ENCODE measurements around the gene KDM2B. TPM values are rescaled to one million over a fixed set of nuclear protein-coding genes. Genes with fewer than 3 reads are reported as not detected.

The KDM2B gene
- total RNA-seq, 1 experiment from 2014 or later = 49.3 TPM

GRCh38 chr12:121539908-121540307 lies 40.9 kb downstream of the KDM2B start:
- Histone ChIP-seq H3K36me3 (ENCODE audit: insufficient read depth, low read length, poor library complexity, severe bottlenecking) (no peaks in the 10 kb centered on the region), H3K9me3 (ENCODE audit: low read depth, low read length, poor library complexity, severe bottlenecking) (no peaks in the 10 kb centered on the region), H3K27ac (ENCODE audit: low read depth, low read length, poor library complexity, severe bottlenecking) (no peak overlapping the region), H3K4me1 (ENCODE audit: insufficient read depth, low read length, poor library complexity, severe bottlenecking) (peaks cover 13% of the 10 kb centered on the region), H3K4me3 (ENCODE audit: low read depth, low read length, poor library complexity, severe bottlenecking) (no peak overlapping the region), H3K27me3 (replicated peaks; ENCODE audit: insufficient read depth, low read depth, low read length, poor library complexity) (no peaks in the 10 kb centered on the region)
- DNase-seq (ENCODE audit: low spot score) = no peak
- BruUV-seq (replicated peaks) = no TSS peak
- POLR2A ChIA-PET (ENCODE audit: low non-redundant PET) = no interaction called here
- CTCF ChIA-PET = interaction anchor here (0.8 kb wide), 1 partner anchor 12 kb away, joined by 3 read pairs; no protein-coding TSS in a partner anchor
- intact Hi-C loops (cut with micrococcal nuclease; ENCODE audit: unreplicated experiment) = no loop called here
- TF ChIP-seq CTCF (conservative IDR thresholded peaks at IDR 0.05; ENCODE audit: low read depth, low read length) (no peak), EZH2 (IDR thresholded peaks at IDR 0.05; ENCODE audit: borderline replicate concordance, low read depth, low read length, poor library complexity, severe bottlenecking) (no peak)

- Histone ChIP-seq H3K4me1 (ENCODE audit: insufficient read depth, low read length, poor library complexity, severe bottlenecking) (peaks cover 13% of the 10 kb centered on the region), H3K27me3 (replicated peaks; ENCODE audit: insufficient read depth, low read depth, low read length, poor library complexity) (no peaks in the 10 kb centered on the region), H3K36me3 (ENCODE audit: insufficient read depth, low read length, poor library complexity, severe bottlenecking) (peaks cover 1% of the 10 kb centered on the region), H3K27ac (ENCODE audit: low read depth, low read length, poor library complexity, severe bottlenecking) (peak overlapping the region; percentile 17), H3K4me3 (ENCODE audit: low read depth, low read length, poor library complexity, severe bottlenecking) (peak overlapping the region; percentile 57), H3K9me3 (ENCODE audit: low read depth, low read length, poor library complexity, severe bottlenecking) (no peaks in the 10 kb centered on the region)
- DNase-seq (ENCODE audit: low spot score) = no peak
- intact Hi-C loops (cut with micrococcal nuclease; ENCODE audit: unreplicated experiment) = no loop called here
- BruUV-seq (replicated peaks) = no TSS peak
- ChIA-PET POLR2A (ENCODE audit: low non-redundant PET) (no interaction called here), CTCF (no interaction called here)
- no peak for TF ChIP-seq EZH2 (IDR thresholded peaks at IDR 0.05; ENCODE audit: borderline replicate concordance, low read depth, low read length, poor library complexity, severe bottlenecking)
- TF ChIP-seq CTCF (conservative IDR thresholded peaks at IDR 0.05; ENCODE audit: low read depth, low read length) = no peak
Observed at GRCh38 chr12:121538699-121539061, 42.1 kb downstream of the KDM2B start.

DNA sequence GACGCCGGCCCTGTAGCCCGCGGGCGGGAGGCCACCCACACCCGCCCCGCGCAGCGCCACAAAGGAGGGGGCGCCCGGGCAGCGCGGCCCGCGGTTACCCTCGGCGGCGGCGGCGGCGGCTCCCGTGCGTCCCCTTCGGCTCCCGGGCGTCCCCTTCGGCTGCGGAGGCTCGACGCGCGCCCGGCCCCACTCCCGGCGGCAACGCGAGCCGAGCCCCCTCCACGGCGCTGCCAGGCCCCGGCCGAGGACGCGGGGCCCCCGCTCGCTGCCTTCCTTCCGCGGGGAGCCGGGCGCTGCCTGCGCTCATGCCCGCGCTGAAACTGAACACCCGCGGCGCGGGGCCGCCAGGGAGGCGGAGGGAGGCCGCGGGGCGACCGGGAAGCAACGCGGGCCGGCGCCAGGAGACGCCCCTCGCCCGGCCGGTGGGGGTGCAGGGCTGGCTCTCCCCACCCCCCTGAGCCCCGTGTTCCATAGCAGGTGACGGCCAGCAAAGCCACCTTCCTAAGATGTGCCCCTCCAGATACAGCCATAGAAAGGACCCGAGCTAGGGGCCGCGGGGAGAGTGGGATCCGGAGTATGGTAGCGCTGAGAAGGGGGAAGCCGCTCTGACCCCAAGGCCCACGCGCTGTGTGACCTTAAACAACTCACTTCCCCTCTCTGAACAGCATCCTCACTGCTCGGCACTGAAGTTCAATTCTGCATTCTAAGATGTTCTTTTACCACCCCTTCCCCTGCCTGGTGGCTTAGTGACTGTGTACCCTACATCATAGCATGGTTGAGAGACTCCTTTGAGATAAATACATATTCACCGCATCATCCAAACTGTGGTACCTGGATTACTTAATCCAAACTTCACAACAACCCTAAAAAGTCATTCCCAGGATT lies 42.8 kb downstream of the KDM2B start:
- H3K36me3 ChIP-seq (ENCODE audit: insufficient read depth, low read length, poor library complexity, severe bottlenecking) = peaks cover 6% of the 10 kb centered on the region
- H3K27ac ChIP-seq (ENCODE audit: low read depth, low read length, poor library complexity, severe bottlenecking) = peak overlapping the region; percentile 50
- no TSS peak for BruUV-seq (replicated peaks)
- ChIA-PET POLR2A (ENCODE audit: low non-redundant PET) (no interaction called here), CTCF (no interaction called here)
- H3K4me3 ChIP-seq (ENCODE audit: low read depth, low read length, poor library complexity, severe bottlenecking) = peak overlapping the region; percentile 57
- peak; percentile 31 for DNase-seq (ENCODE audit: low spot score)
- intact Hi-C loops (cut with micrococcal nuclease; ENCODE audit: unreplicated experiment) = no loop called here
- H3K9me3 ChIP-seq (ENCODE audit: low read depth, low read length, poor library complexity, severe bottlenecking) = no peaks in the 10 kb centered on the region
- TF ChIP-seq CTCF (conservative IDR thresholded peaks at IDR 0.05; ENCODE audit: low read depth, low read length) = no peak
- no peak for TF ChIP-seq EZH2 (IDR thresholded peaks at IDR 0.05; ENCODE audit: borderline replicate concordance, low read depth, low read length, poor library complexity, severe bottlenecking)
- H3K27me3 ChIP-seq (replicated peaks; ENCODE audit: insufficient read depth, low read depth, low read length, poor library complexity) = no peaks in the 10 kb centered on the region
- peaks cover 13% of the 10 kb centered on the region for H3K4me1 ChIP-seq (ENCODE audit: insufficient read depth, low read length, poor library complexity, severe bottlenecking)
